HEK293 (cell line): Measurements from ENCODE around the gene SLAMF9.

Experiments used
- BCL11B ChIP-seq: fragments of 450-650 bp; formaldehyde crosslinking; IDR thresholded peaks from 2 replicates; pipeline ENCODE4 v1.5.1; 2016; ENCODE audit warnings: low read depth, missing biosample characterization, missing genetic modification characterization
- GLI2 ChIP-seq: fragments of 450-650 bp; formaldehyde crosslinking; IDR thresholded peaks from 2 replicates; pipeline ENCODE4; 2017; ENCODE audit warnings: missing biosample characterization, missing genetic modification characterization, low read depth, borderline replicate concordance
- GLIS1 ChIP-seq: fragments of 450-650 bp; formaldehyde crosslinking; IDR thresholded peaks from 2 replicates; pipeline ENCODE4 v1.5.1; 2016; ENCODE audit warnings: missing biosample characterization, missing genetic modification characterization
- KLF8 ChIP-seq: fragments of 450-650 bp; formaldehyde crosslinking; IDR thresholded peaks from 2 replicates; pipeline ENCODE4 v1.5.1; 2016; ENCODE audit warnings: missing biosample characterization, missing genetic modification characterization
- OVOL3 ChIP-seq: fragments of 450-650 bp; formaldehyde crosslinking; IDR thresholded peaks from 2 replicates; pipeline ENCODE4 v1.5.1; 2016; ENCODE audit warnings: missing biosample characterization, missing genetic modification characterization
- REPIN1 ChIP-seq: fragments of 450-650 bp; formaldehyde crosslinking; IDR thresholded peaks from 2 replicates; pipeline ENCODE4 v1.5.1; 2017; ENCODE audit warnings: missing biosample characterization, missing genetic modification characterization, low read depth
- YY2 ChIP-seq: fragments of 450-650 bp; formaldehyde crosslinking; IDR thresholded peaks from 2 replicates; pipeline ENCODE4 v1.5.1; 2016; ENCODE audit warnings: missing biosample characterization, missing genetic modification characterization
- ZNF112 ChIP-seq: fragments of 450-650 bp; formaldehyde crosslinking; IDR thresholded peaks from 2 replicates; pipeline ENCODE4 v1.5.0; 2017; ENCODE audit warnings: missing biosample characterization, missing genetic modification characterization
- ZNF114 ChIP-seq: fragments of 450-650 bp; formaldehyde crosslinking; IDR thresholded peaks from 2 replicates; pipeline ENCODE4 v1.5.0; 2017; ENCODE audit warnings: missing biosample characterization, missing genetic modification characterization
- ZNF239 ChIP-seq: fragments of 450-650 bp; formaldehyde crosslinking; IDR thresholded peaks from 2 replicates; pipeline ENCODE4 v1.5.1; 2016; ENCODE audit warnings: missing biosample characterization, missing genetic modification characterization
- ZNF248 ChIP-seq: fragments of 450-650 bp; formaldehyde crosslinking; IDR thresholded peaks from 2 replicates; pipeline ENCODE4 v1.5.1; 2017; ENCODE audit warnings: missing biosample characterization, missing genetic modification characterization
- ZNF302 ChIP-seq: fragments of 450-650 bp; formaldehyde crosslinking; IDR thresholded peaks from 2 replicates; pipeline ENCODE4 v1.5.1; 2016; ENCODE audit warnings: missing biosample characterization, missing genetic modification characterization, low read depth
- ZNF324 ChIP-seq: fragments of 450-650 bp; formaldehyde crosslinking; IDR thresholded peaks from 2 replicates; pipeline ENCODE4 v1.5.1; 2016; ENCODE audit warnings: missing biosample characterization, missing genetic modification characterization
- ZNF350 ChIP-seq: fragments of 450-650 bp; formaldehyde crosslinking; IDR thresholded peaks from 2 replicates; pipeline ENCODE4 v1.5.0; 2017; ENCODE audit warnings: missing biosample characterization, mild to moderate bottlenecking, missing genetic modification characterization
- ZNF501 ChIP-seq: fragments of 450-650 bp; formaldehyde crosslinking; IDR thresholded peaks from 2 replicates; pipeline ENCODE4 v1.5.1; 2016; ENCODE audit warnings: missing biosample characterization, missing genetic modification characterization
- ZNF529 ChIP-seq: fragments of 450-650 bp; formaldehyde crosslinking; IDR thresholded peaks from 2 replicates; pipeline ENCODE4 v1.5.1; 2017; ENCODE audit warnings: missing genetic modification characterization, missing biosample characterization; ENCODE audit not compliant: insufficient replicate concordance
- ZNF558 ChIP-seq: fragments of 450-650 bp; formaldehyde crosslinking; IDR thresholded peaks from 2 replicates; pipeline ENCODE4 v1.5.1; 2016; ENCODE audit warnings: missing biosample characterization, missing genetic modification characterization
- ZNF561 ChIP-seq: fragments of 450-650 bp; IDR thresholded peaks from 2 replicates; pipeline ENCODE4 v1.5.1; 2018; ENCODE audit warnings: missing biosample characterization, missing genetic modification characterization, borderline replicate concordance
- ZNF610 ChIP-seq: fragments of 450-650 bp; formaldehyde crosslinking; IDR thresholded peaks from 2 replicates; pipeline ENCODE4 v1.5.1; 2016; ENCODE audit warnings: missing biosample characterization, missing genetic modification characterization, borderline replicate concordance
- ZNF623 ChIP-seq: fragments of 450-650 bp; formaldehyde crosslinking; IDR thresholded peaks from 2 replicates; pipeline ENCODE4 v1.5.1; 2016; ENCODE audit warnings: missing biosample characterization, missing genetic modification characterization
- ZNF629 ChIP-seq: fragments of 450-650 bp; formaldehyde crosslinking; IDR thresholded peaks from 2 replicates; pipeline ENCODE4 v1.5.1; 2017; ENCODE audit warnings: missing biosample characterization, missing genetic modification characterization
- ZNF660 ChIP-seq: fragments of 450-650 bp; IDR thresholded peaks from 2 replicates; pipeline ENCODE4 v1.5.1; 2018; ENCODE audit warnings: missing biosample characterization, mild to moderate bottlenecking, missing genetic modification characterization
- ZSCAN30 ChIP-seq: fragments of 450-650 bp; IDR thresholded peaks from 2 replicates; pipeline ENCODE4 v1.5.1; 2018; ENCODE audit warnings: missing biosample characterization, mild to moderate bottlenecking, missing genetic modification characterization, moderate library complexity
- ZXDB ChIP-seq: fragments of 450-650 bp; formaldehyde crosslinking; IDR thresholded peaks from 2 replicates; pipeline ENCODE4 v1.5.1; 2016; ENCODE audit warnings: missing biosample characterization, missing genetic modification characterization
- TF ChIP-seq, protein P1 (sequence below): fragments of 450-650 bp; formaldehyde crosslinking; IDR thresholded peaks from 2 replicates; pipeline ENCODE4 v1.5.1; 2016; ENCODE audit warnings: missing biosample characterization, missing genetic modification characterization
- TF ChIP-seq, protein P2 (sequence below): IDR thresholded peaks from 2 replicates; pipeline ENCODE4 v1.6.1; 2011; ENCODE audit warnings: mild to moderate bottlenecking, low read depth, low read length, borderline replicate concordance
- TF ChIP-seq, protein P3 (sequence below): fragments of 450-650 bp; formaldehyde crosslinking; IDR thresholded peaks from 2 replicates; pipeline ENCODE4 v1.5.1; 2016; ENCODE audit warnings: missing biosample characterization, missing genetic modification characterization
- TF ChIP-seq, protein P4 (sequence below): fragments of 450-650 bp; formaldehyde crosslinking; IDR thresholded peaks from 2 replicates; pipeline ENCODE4 v1.5.1; 2016; ENCODE audit warnings: missing biosample characterization, missing genetic modification characterization
- TF ChIP-seq, protein P5 (sequence below): fragments of 450-650 bp; formaldehyde crosslinking; IDR thresholded peaks from 2 replicates; pipeline ENCODE4 v1.5.1; 2017; ENCODE audit warnings: missing biosample characterization, mild to moderate bottlenecking, missing genetic modification characterization, moderate library complexity

SLAMF9 gene

DNA sequence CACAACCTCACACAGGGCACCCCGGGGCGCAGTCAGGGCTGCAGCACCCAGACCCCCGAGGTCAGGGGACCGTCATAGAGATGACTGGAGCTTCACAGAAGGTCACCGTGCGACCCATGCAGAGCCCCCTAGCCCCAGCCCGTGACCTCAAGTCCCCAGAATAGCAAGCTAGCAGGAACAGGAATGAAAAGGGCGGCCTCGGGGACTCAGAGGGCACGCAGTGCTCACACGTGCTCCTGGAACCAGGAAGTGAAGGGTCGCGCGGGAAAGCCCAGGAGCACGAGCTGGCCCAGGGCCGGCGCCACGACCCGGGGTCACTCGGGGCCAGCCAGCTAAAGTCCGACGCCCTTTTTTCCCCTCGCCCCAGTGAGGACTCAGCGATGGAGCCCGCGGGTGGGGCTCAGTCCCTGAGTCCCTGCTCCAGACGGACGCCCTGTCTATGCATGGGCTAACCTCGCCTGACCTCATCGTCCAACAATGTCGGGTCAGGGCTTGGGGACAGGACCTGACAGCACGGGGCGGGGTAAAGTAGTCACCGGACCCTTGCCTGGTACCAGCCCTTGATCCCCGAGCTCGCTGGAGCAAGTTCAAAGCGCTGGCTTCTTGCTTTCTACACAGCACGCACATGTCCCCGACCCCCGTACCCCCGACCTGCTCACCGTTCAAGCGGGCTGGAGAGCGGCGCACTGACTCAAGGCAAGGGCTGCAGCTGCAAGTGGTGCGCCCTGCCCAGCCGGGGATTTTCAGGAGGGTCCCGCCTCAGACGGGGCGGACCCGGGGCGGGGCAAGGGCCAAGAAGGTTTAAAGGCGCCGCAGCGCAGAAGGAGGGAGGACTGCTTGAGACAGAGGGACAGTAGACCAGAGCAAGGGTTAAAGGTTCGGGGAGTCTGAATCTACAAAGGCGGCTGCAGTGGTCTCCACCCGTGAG is 29.0 kb downstream of the SLAMF9 start, which contains the start of gene TAGLN2 (continued):
- TF ChIP-seq, protein P1, sequence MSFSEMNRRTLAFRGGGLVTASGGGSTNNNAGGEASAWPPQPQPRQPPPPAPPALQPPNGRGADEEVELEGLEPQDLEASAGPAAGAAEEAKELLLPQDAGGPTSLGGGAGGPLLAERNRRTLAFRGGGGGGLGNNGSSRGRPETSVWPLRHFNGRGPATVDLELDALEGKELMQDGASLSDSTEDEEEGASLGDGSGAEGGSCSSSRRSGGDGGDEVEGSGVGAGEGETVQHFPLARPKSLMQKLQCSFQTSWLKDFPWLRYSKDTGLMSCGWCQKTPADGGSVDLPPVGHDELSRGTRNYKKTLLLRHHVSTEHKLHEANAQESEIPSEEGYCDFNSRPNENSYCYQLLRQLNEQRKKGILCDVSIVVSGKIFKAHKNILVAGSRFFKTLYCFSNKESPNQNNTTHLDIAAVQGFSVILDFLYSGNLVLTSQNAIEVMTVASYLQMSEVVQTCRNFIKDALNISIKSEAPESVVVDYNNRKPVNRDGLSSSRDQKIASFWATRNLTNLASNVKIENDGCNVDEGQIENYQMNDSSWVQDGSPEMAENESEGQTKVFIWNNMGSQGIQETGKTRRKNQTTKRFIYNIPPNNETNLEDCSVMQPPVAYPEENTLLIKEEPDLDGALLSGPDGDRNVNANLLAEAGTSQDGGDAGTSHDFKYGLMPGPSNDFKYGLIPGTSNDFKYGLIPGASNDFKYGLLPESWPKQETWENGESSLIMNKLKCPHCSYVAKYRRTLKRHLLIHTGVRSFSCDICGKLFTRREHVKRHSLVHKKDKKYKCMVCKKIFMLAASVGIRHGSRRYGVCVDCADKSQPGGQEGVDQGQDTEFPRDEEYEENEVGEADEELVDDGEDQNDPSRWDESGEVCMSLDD (tag by site-specific recombination) = peak; percentile 55; the same call in 1 of the 2 replicates
- TF ChIP-seq BCL11B (no peak; the same call in 1 of the 2 replicates), REPIN1 (tag by site-specific recombination) (no peak; the same call in 1 of the 2 replicates), YY2 (tag by site-specific recombination) (no peak), ZNF558 (no peak; the same call in 1 of the 2 replicates), ZNF114 (no peak), GLI2 (tag by site-specific recombination) (no peak), ZNF112 (no peak), ZNF302 (tag by site-specific recombination) (no peak), GLIS1 (tag by site-specific recombination) (peak; percentile 50; the same call in 1 of the 2 replicates), ZNF610 (tag by site-specific recombination) (peak; percentile 87), ZNF660 (tag by site-specific recombination) (0 out of 2 replicates have a peak, but pooled peaks have one; percentile 50), OVOL3 (tag by site-specific recombination) (no peak), ZNF629 (tag by site-specific recombination) (peak; percentile 70), ZSCAN30 (tag by site-specific recombination) (0 out of 2 replicates have a peak, but pooled peaks have one; percentile 22), ZXDB (tag by site-specific recombination) (peak; percentile 96), ZNF248 (tag by site-specific recombination) (no peak), ZNF561 (tag by site-specific recombination) (no peak), ZNF623 (tag by site-specific recombination) (no peak), KLF8 (tag by site-specific recombination) (peak; percentile 80), ZNF324 (tag by site-specific recombination) (no peak; the same call in 1 of the 2 replicates), ZNF239 (tag by site-specific recombination) (0 out of 2 replicates have a peak, but pooled peaks have one; percentile 56), ZNF529 (no peak), ZNF501 (tag by site-specific recombination) (peak; percentile 94; the same call in 1 of the 2 replicates), ZNF350 (tag by site-specific recombination) (no peak)
- TF ChIP-seq, protein P2, sequence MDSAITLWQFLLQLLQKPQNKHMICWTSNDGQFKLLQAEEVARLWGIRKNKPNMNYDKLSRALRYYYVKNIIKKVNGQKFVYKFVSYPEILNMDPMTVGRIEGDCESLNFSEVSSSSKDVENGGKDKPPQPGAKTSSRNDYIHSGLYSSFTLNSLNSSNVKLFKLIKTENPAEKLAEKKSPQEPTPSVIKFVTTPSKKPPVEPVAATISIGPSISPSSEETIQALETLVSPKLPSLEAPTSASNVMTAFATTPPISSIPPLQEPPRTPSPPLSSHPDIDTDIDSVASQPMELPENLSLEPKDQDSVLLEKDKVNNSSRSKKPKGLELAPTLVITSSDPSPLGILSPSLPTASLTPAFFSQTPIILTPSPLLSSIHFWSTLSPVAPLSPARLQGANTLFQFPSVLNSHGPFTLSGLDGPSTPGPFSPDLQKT = no peak
- TF ChIP-seq, protein P3, sequence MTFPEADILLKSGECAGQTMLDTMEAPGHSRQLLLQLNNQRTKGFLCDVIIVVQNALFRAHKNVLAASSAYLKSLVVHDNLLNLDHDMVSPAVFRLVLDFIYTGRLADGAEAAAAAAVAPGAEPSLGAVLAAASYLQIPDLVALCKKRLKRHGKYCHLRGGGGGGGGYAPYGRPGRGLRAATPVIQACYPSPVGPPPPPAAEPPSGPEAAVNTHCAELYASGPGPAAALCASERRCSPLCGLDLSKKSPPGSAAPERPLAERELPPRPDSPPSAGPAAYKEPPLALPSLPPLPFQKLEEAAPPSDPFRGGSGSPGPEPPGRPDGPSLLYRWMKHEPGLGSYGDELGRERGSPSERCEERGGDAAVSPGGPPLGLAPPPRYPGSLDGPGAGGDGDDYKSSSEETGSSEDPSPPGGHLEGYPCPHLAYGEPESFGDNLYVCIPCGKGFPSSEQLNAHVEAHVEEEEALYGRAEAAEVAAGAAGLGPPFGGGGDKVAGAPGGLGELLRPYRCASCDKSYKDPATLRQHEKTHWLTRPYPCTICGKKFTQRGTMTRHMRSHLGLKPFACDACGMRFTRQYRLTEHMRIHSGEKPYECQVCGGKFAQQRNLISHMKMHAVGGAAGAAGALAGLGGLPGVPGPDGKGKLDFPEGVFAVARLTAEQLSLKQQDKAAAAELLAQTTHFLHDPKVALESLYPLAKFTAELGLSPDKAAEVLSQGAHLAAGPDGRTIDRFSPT (tag by site-specific recombination) = peak; percentile 3
- TF ChIP-seq, protein P4, sequence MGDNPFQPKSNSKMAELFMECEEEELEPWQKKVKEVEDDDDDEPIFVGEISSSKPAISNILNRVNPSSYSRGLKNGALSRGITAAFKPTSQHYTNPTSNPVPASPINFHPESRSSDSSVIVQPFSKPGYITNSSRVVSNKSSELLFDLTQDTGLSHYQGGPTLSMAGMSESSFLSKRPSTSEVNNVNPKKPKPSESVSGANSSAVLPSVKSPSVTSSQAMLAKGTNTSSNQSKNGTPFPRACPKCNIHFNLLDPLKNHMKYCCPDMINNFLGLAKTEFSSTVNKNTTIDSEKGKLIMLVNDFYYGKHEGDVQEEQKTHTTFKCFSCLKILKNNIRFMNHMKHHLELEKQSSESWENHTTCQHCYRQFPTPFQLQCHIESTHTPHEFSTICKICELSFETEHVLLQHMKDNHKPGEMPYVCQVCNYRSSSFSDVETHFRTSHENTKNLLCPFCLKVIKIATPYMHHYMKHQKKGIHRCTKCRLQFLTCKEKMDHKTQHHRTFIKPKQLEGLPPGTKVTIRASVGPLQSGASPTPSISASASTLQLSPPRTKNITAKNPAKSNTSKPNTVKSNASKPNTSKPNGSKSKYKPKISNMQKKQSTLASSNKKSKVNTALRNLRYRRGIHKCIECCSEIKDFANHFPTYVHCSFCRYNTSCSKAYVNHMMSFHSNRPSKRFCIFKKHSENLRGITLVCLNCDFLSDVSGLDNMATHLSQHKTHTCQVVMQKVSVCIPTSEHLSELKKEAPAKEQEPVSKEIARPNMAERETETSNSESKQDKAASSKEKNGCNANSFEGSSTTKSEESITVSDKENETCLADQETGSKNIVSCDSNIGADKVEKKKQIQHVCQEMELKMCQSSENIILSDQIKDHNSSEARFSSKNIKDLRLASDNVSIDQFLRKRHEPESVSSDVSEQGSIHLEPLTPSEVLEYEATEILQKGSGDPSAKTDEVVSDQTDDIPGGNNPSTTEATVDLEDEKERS = no peak
- TF ChIP-seq, protein P5, sequence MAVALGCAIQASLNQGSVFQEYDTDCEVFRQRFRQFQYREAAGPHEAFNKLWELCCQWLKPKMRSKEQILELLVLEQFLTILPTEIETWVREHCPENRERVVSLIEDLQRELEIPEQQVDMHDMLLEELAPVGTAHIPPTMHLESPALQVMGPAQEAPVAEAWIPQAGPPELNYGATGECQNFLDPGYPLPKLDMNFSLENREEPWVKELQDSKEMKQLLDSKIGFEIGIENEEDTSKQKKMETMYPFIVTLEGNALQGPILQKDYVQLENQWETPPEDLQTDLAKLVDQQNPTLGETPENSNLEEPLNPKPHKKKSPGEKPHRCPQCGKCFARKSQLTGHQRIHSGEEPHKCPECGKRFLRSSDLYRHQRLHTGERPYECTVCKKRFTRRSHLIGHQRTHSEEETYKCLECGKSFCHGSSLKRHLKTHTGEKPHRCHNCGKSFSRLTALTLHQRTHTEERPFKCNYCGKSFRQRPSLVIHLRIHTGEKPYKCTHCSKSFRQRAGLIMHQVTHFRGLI = peak; percentile 38; the same call in 1 of the 2 replicates
